Myocyte (in vitro differentiated cells): Measurements from ENCODE around the gene DPF3. TPM values are rescaled to one million over a fixed set of nuclear protein-coding genes. Genes with fewer than 3 reads are reported as not detected.
A peak's percentile ranks its signal among the peaks of the same experiment; 100 is the strongest.

Experiments used
- DNase-seq: peaks from one replicate; pipeline ENCODE4 v3.0.0-alpha.2; 2012; ENCODE audit warnings: low read depth
- total RNA-seq: library from RNA; depleted of rRNA; stranded (reverse); fragments of >200 nt; gene quantifications from 2 replicates; pipeline ENCODE4 v1.2.3, GENCODE V29; 2014

The DPF3 gene
- total RNA-seq, 1 donor from 2014 or later, result 4.7 TPM

DNA sequence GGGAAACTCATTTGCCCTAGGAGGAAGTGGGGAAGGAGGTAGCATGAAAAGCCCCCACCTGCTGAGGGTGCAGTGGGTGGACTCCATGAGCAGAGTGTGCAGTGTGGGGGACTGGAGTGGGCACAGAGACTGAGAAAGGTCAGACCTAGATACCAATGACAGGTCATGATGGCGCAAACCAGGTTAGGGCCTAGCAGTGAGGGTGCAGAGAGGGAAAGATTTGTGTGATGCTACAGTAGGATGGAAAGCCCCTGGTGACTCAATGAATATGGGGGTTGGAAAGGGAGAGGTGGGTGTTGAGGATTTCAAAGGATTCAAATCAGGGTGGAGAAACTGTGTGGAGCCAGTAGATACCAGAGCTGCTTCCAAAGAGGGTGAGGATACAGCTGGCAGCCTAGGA is 319.2 kb downstream of the DPF3 start:
- DNase-seq, result no peak

DNA sequence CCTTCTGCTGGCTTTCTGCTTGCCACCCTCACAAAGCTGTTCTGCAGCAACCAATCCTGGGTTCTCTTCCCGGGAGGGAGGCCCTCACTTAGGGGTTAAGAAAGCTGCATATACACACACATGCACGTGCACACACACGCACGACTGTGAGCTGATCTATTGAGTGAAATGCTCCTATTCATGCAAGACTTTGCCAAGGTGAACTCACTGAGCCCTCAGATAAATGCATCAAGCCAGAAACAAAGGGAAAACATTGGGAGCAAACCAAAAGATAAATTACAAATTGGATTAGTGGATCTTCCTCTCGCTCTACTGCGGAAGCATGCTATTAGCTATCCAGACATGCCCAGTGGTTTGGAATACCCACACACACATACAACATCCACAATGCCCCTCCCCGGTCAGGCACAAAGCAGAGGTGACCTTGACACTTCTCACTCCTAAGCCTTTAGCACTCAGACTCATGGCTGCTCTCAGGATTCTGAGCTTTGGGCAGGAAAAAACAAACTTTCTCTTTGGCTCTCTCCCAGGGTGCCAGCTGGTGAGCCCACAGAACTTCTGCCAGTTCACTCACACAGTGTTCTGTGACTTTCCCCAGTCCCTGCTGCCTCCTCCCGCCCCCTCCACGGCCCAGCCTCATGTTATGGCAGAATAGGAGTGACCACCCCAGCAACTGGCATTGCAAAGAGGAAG is 320.0 kb downstream of the DPF3 start:
- DNase-seq, result peak; percentile 79

Other genes starting within 250 kb of the DPF3 start
- gene DCAF4, start 32.4 kb upstream of the DPF3 start, total RNA-seq, result 19.8 and 23.2 TPM in 2 replicates
- 17.0 and 29.1 TPM in 2 replicates for gene ZFYVE1, start 133.0 kb upstream of the DPF3 start, total RNA-seq
- gene RBM25, start 164.4 kb upstream of the DPF3 start, total RNA-seq, result 52.0 and 55.8 TPM in 2 replicates
- 31.7 and 33.6 TPM in 2 replicates for gene PSEN1, start 242.4 kb upstream of the DPF3 start, total RNA-seq